C4-2B (cell line): ENCODE measurements around the gene ICE1.

Experiments used
- ZFX ChIP-seq: fragments of 450-650 bp; IDR thresholded peaks from 2 replicates; pipeline ENCODE4 v1.6.1; 2017
- TF ChIP-seq, protein P1 (sequence below): fragments of 450-650 bp; conservative IDR thresholded peaks from 2 replicates; pipeline ENCODE4 v1.5.1; 2017; ENCODE audit warnings: mild to moderate bottlenecking

DNA sequence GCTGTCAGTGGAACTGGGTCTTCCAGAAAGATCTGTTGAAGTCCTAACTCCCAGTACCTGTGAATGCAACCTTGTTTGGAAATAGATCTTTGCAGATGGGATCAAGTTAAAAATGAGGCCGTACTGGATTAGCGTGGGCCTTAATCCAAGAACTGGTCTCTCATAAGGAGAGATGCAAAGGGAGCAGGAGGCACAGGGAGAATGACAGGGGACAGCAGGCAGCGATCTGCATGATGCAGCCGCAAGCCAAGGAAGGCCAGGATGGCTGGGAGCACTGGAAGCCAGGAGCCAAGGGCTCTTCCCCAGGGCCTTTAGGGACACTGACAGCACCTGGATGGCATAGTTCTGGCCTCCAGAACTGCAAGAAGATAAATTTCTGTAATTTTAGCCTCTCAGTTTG, 114.4 kb downstream of the ICE1 start:
- TF ChIP-seq, protein P1, sequence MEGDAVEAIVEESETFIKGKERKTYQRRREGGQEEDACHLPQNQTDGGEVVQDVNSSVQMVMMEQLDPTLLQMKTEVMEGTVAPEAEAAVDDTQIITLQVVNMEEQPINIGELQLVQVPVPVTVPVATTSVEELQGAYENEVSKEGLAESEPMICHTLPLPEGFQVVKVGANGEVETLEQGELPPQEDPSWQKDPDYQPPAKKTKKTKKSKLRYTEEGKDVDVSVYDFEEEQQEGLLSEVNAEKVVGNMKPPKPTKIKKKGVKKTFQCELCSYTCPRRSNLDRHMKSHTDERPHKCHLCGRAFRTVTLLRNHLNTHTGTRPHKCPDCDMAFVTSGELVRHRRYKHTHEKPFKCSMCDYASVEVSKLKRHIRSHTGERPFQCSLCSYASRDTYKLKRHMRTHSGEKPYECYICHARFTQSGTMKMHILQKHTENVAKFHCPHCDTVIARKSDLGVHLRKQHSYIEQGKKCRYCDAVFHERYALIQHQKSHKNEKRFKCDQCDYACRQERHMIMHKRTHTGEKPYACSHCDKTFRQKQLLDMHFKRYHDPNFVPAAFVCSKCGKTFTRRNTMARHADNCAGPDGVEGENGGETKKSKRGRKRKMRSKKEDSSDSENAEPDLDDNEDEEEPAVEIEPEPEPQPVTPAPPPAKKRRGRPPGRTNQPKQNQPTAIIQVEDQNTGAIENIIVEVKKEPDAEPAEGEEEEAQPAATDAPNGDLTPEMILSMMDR = no peak
- TF ChIP-seq ZFX = no peak
